ENCODE data around the gene ADRA2C.

DNA sequence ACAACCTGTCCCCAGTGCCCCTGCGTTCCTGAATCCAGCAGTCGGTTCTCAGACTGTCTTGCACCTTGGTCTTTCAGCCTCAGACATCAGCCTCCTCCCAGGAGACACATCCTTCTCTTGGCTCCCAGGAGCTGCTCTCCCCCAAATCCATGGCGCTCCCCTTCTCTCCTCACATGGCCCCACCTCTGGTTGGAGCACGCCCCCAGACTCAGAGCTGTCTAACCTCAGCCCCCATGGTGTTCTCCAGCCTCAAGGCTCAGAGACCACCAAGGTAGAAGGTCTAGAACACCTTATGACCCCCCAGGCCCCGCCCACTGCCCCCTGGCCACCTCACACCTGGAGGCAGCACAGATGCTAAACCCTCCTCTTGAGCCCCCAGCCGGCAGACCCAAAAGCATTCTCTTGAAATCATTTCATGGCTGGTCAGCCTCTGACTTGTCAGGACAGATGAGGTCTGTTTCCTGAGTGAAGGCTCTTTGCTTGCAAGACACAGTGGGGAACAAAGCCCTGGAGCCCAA, 47.9 kb downstream of the ADRA2C start:
- TF ChIP-seq, protein P1, sequence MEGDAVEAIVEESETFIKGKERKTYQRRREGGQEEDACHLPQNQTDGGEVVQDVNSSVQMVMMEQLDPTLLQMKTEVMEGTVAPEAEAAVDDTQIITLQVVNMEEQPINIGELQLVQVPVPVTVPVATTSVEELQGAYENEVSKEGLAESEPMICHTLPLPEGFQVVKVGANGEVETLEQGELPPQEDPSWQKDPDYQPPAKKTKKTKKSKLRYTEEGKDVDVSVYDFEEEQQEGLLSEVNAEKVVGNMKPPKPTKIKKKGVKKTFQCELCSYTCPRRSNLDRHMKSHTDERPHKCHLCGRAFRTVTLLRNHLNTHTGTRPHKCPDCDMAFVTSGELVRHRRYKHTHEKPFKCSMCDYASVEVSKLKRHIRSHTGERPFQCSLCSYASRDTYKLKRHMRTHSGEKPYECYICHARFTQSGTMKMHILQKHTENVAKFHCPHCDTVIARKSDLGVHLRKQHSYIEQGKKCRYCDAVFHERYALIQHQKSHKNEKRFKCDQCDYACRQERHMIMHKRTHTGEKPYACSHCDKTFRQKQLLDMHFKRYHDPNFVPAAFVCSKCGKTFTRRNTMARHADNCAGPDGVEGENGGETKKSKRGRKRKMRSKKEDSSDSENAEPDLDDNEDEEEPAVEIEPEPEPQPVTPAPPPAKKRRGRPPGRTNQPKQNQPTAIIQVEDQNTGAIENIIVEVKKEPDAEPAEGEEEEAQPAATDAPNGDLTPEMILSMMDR (IDR thresholded peaks at IDR 0.05), result no peak
- no peak for TF ChIP-seq EP300 (IDR thresholded peaks at IDR 0.05)

All from sigmoid colon (tissue), 4 donors.